NT2/D1 (cell line): ENCODE data around the gene MRPL38.

Experiments
- DNase-seq: peaks from one replicate; pipeline ENCODE4 v3.0.0-alpha.2; 2011; ENCODE audit warnings: low read depth, low spot score
- H3K27me3 ChIP-seq: 2 replicates; pipeline ENCODE4 v1.6.0; 2011; ENCODE audit warnings: mild to moderate bottlenecking; ENCODE audit not compliant: insufficient read length, insufficient read depth
- H3K36me3 ChIP-seq: 2 replicates; pipeline ENCODE4 v1.6.1; 2011; ENCODE audit warnings: mild to moderate bottlenecking, low read length, mixed read lengths; ENCODE audit not compliant: insufficient read depth, insufficient read length
- H3K4me1 ChIP-seq: 2 replicates; pipeline ENCODE4 v1.5.1; 2011; ENCODE audit not compliant: insufficient read depth, insufficient read length
- H3K4me3 ChIP-seq: 2 replicates; pipeline ENCODE4 v1.5.1; 2011; ENCODE audit warnings: low read depth; ENCODE audit not compliant: insufficient read length
- H3K9ac ChIP-seq: 2 replicates; pipeline ENCODE4 v1.6.0; 2011; ENCODE audit warnings: low read depth; ENCODE audit not compliant: insufficient read length
- H3K9me3 ChIP-seq: 2 replicates; pipeline ENCODE4 v1.5.1; 2011; ENCODE audit warnings: mild to moderate bottlenecking, low read length; ENCODE audit not compliant: insufficient read depth
- SUZ12 ChIP-seq: IDR thresholded peaks from 2 replicates; pipeline ENCODE4 v1.6.1; 2011; ENCODE audit not compliant: insufficient read length, insufficient read depth; ENCODE audit errors: extremely low read depth
- YY1 ChIP-seq: IDR thresholded peaks from 2 replicates; pipeline ENCODE4 v1.6.1; 2011; ENCODE audit not compliant: insufficient read length, insufficient read depth
- ZNF274 ChIP-seq: IDR thresholded peaks from 2 replicates; pipeline ENCODE4 v1.6.1; 2011; ENCODE audit warnings: mild to moderate bottlenecking, low read depth, low read length

Gene MRPL38

GRCh38 chr17:75904749-75905521 lies at the start of gene MRPL38:
Gene MRPL38 (minus strand): TSS chr17:75904884. CDS start chr17:75904875, 9 bp downstream.
- Histone ChIP-seq H3K4me3 (peak within 1 kb of the TSS; percentile 90), H3K9me3 (no peaks in the 10 kb centered on the region), H3K4me1 (peaks cover 15% of the 10 kb centered on the region), H3K36me3 (peaks cover 54% of the 10 kb centered on the region), H3K9ac (peak within 1 kb of the TSS; percentile 98), H3K27me3 (no peaks in the 10 kb centered on the region)
- TF ChIP-seq ZNF274: no peak
- TF ChIP-seq YY1: peak; percentile 84
- DNase-seq: peak; percentile 87

- Histone ChIP-seq H3K4me1 (no peaks in the 10 kb centered on the region), H3K36me3 (peaks cover 78% of the 10 kb centered on the region), H3K27me3 (no peaks in the 10 kb centered on the region), H3K9me3 (no peaks in the 10 kb centered on the region), H3K9ac (no peak overlapping the region), H3K4me3 (no peak overlapping the region)
- no peak for DNase-seq
- no peak for TF ChIP-seq ZNF274
- no peak for TF ChIP-seq YY1
- TF ChIP-seq SUZ12: no peak
Observed at GRCh38 chr17:75950855-75951554, 46.3 kb upstream of the MRPL38 start.

GRCh38 chr17:75950421-75950820 lies 45.7 kb upstream of the MRPL38 start:
- Histone ChIP-seq H3K27me3 (no peaks in the 10 kb centered on the region), H3K4me1 (no peaks in the 10 kb centered on the region), H3K9me3 (no peaks in the 10 kb centered on the region), H3K9ac (no peak overlapping the region), H3K4me3 (no peak overlapping the region), H3K36me3 (peaks cover 74% of the 10 kb centered on the region)
- TF ChIP-seq ZNF274: no peak
- no peak for TF ChIP-seq SUZ12
- TF ChIP-seq YY1: no peak
- DNase-seq: no peak

- TF ChIP-seq SUZ12 (no peak), ZNF274 (no peak), YY1 (no peak)
- no peaks in the 10 kb centered on the region for H3K4me1 ChIP-seq
- DNase-seq: no peak
- peaks cover 61% of the 10 kb centered on the region for H3K36me3 ChIP-seq
- no peak overlapping the region for H3K4me3 ChIP-seq
- no peaks in the 10 kb centered on the region for H3K27me3 ChIP-seq
- H3K9me3 ChIP-seq: no peaks in the 10 kb centered on the region
- H3K9ac ChIP-seq: no peak overlapping the region
Observed at GRCh38 chr17:75945211-75945610, 40.5 kb upstream of the MRPL38 start.

- Histone ChIP-seq H3K4me3 (no peak overlapping the region), H3K4me1 (no peaks in the 10 kb centered on the region), H3K27me3 (no peaks in the 10 kb centered on the region), H3K9me3 (no peaks in the 10 kb centered on the region), H3K36me3 (peaks cover 47% of the 10 kb centered on the region), H3K9ac (no peak overlapping the region)
- DNase-seq: no peak
- TF ChIP-seq ZNF274: no peak
- TF ChIP-seq SUZ12: no peak
- TF ChIP-seq YY1: no peak
Observed at GRCh38 chr17:75943491-75943890, 38.8 kb upstream of the MRPL38 start.

GRCh38 chr17:75942473-75942872 lies 37.8 kb upstream of the MRPL38 start:
- H3K4me1 ChIP-seq: no peaks in the 10 kb centered on the region
- peaks cover 44% of the 10 kb centered on the region for H3K36me3 ChIP-seq
- H3K4me3 ChIP-seq: no peak overlapping the region
- no peak for DNase-seq
- H3K9me3 ChIP-seq: no peaks in the 10 kb centered on the region
- no peak for TF ChIP-seq YY1
- TF ChIP-seq ZNF274: no peak
- TF ChIP-seq SUZ12: no peak
- H3K27me3 ChIP-seq: no peaks in the 10 kb centered on the region
- no peak overlapping the region for H3K9ac ChIP-seq

GRCh38 chr17:75941442-75941819 lies 36.7 kb upstream of the MRPL38 start:
- Histone ChIP-seq H3K36me3 (peaks cover 39% of the 10 kb centered on the region), H3K9ac (no peak overlapping the region), H3K27me3 (no peaks in the 10 kb centered on the region), H3K4me3 (peak overlapping the region; percentile 21), H3K4me1 (no peaks in the 10 kb centered on the region), H3K9me3 (no peaks in the 10 kb centered on the region)
- TF ChIP-seq ZNF274: no peak
- TF ChIP-seq YY1: no peak
- TF ChIP-seq SUZ12: no peak
- DNase-seq: no peak
